ENCODE measurements around the gene SMC6. TPM values are rescaled to one million over a fixed set of nuclear protein-coding genes. Genes with fewer than 3 reads are reported as not detected.

Gene SMC6
- 10 to 100 TPM; 14.1 to 30.8 (median 24.6) TPM for total RNA-seq

GRCh38 chr2:17753803-17754663 lies at the start of gene SMC6, which contains the start of gene GEN1:
TSS of gene SMC6 (minus strand) at chr2:17753810. CDS start at chr2:17745946, 7,864 bp downstream.
TSS of gene GEN1 (plus strand) at chr2:17754138. CDS start at chr2:17759944, 5,806 bp downstream.
- Histone ChIP-seq H3K27ac (peak within 1 kb of the TSS; percentile 91 to 99 (median 94)), H3K4me3 (peak within 1 kb of the TSS; percentile 83 to 92 (median 88)), H3K27me3 (no peaks in the 10 kb centered on the region), H3K9me3 (no peaks in the 10 kb centered on the region), H3K4me1 (peaks cover 4 to 21% (median 12%) of the 10 kb centered on the region in 4 donors), H3K36me3 (no peaks in the 10 kb centered on the region)
- no peak for TF ChIP-seq POLR2A (IDR thresholded peaks at IDR 0.05)
- peak; percentile 53 to 62 for TF ChIP-seq EP300 (IDR thresholded peaks at IDR 0.05)
- 0 to 1% methylated on average over 59 to 75 of the region's 76 CpGs for WGBS, 2 donors
- peak; percentile 75 for DNase-seq (ENCODE audit: low spot score in 2 of 2)

GRCh38 chr2:17800693-17801458 lies 47.3 kb upstream of the SMC6 start:
- WGBS, 2 donors = 70 to 75% methylated on average over 1 of the region's 1 CpG
- no peaks in the 10 kb centered on the region for H3K36me3 ChIP-seq
- H3K27me3 ChIP-seq = no peaks in the 10 kb centered on the region
- H3K9me3 ChIP-seq = no peaks in the 10 kb centered on the region
- TF ChIP-seq POLR2A (IDR thresholded peaks at IDR 0.05) (no peak), EP300 (IDR thresholded peaks at IDR 0.05) (no peak), CTCF (IDR thresholded peaks at IDR 0.05) (no peak)
- no peaks in the 10 kb centered on the region for H3K4me1 ChIP-seq
- no peak overlapping the region for H3K4me3 ChIP-seq
- no peak for DNase-seq (ENCODE audit: low spot score in 2 of 2)
- H3K27ac ChIP-seq = no peak overlapping the region

- WGBS, 2 donors = 31 to 36% methylated on average over 5 of the region's 5 CpGs
Observed at GRCh38 chr2:17800219-17800618, 46.6 kb upstream of the SMC6 start.

GRCh38 chr2:17799301-17800120 lies 45.9 kb upstream of the SMC6 start:
- H3K4me1 ChIP-seq = no peaks in the 10 kb centered on the region
- H3K9me3 ChIP-seq = no peaks in the 10 kb centered on the region
- WGBS, 2 donors = 56 to 71% methylated on average over 7 of the region's 7 CpGs
- DNase-seq (ENCODE audit: low spot score in 2 of 2) = no peak
- H3K27me3 ChIP-seq = no peaks in the 10 kb centered on the region
- H3K36me3 ChIP-seq = no peaks in the 10 kb centered on the region
- TF ChIP-seq CTCF (IDR thresholded peaks at IDR 0.05) = no peak
- H3K27ac ChIP-seq = no peak overlapping the region
- H3K4me3 ChIP-seq = no peak overlapping the region

More at GRCh38 chr2:17800219-17800618, 46.6 kb upstream of the SMC6 start:
- no peak overlapping the region for H3K27ac ChIP-seq
- TF ChIP-seq CTCF (IDR thresholded peaks at IDR 0.05) = no peak
- no peak for TF ChIP-seq POLR2A (IDR thresholded peaks at IDR 0.05)
- TF ChIP-seq EP300 (IDR thresholded peaks at IDR 0.05) = no peak
- no peaks in the 10 kb centered on the region for H3K9me3 ChIP-seq
- H3K36me3 ChIP-seq = no peaks in the 10 kb centered on the region
- H3K4me1 ChIP-seq = no peaks in the 10 kb centered on the region
- no peak overlapping the region for H3K4me3 ChIP-seq
- no peak for DNase-seq (ENCODE audit: low spot score in 2 of 2)
- no peaks in the 10 kb centered on the region for H3K27me3 ChIP-seq

- Histone ChIP-seq H3K36me3 (no peaks in the 10 kb centered on the region), H3K9me3 (no peaks in the 10 kb centered on the region), H3K4me1 (no peaks in the 10 kb centered on the region), H3K4me3 (no peak overlapping the region), H3K27ac (no peak overlapping the region), H3K27me3 (no peaks in the 10 kb centered on the region)
- TF ChIP-seq CTCF (IDR thresholded peaks at IDR 0.05) (no peak), EP300 (IDR thresholded peaks at IDR 0.05) (no peak), POLR2A (IDR thresholded peaks at IDR 0.05) (no peak)
- no peak for DNase-seq (ENCODE audit: low spot score in 2 of 2)
- 76 to 91% methylated on average over 4 of the region's 4 CpGs for WGBS, 2 donors
Observed at GRCh38 chr2:17798338-17798737, 44.7 kb upstream of the SMC6 start.
